ENCODE results near the gene SCEL.
"Not testable (repeated sequence)": the region's sequence is repeated elsewhere in the genome, so short reads cannot be mapped to it uniquely, and the experiment has no call there.

SCEL gene

GRCh38 chr13:77535448-77535847, at the start of gene SCEL:
Gene SCEL (plus strand): TSS chr13:77535706. CDS start chr13:77555876, 20,170 bp downstream.
- no peak for DNase-seq

GRCh38 chr13:77489566-77490337, 45.8 kb upstream of the SCEL start:
- no peak for DNase-seq

GRCh38 chr13:77492982-77493381, 42.5 kb upstream of the SCEL start:
- no peak for DNase-seq

GRCh38 chr13:77494226-77494625, 41.3 kb upstream of the SCEL start:
- no peak for DNase-seq

- DNase-seq, result no peak
These were observed 38.2 kb upstream of the SCEL start for GRCh38 chr13:77497350-77497749.

GRCh38 chr13:77497835-77498234, 37.7 kb upstream of the SCEL start:
- DNase-seq, result no peak

- no peak for DNase-seq
These were observed 33.3 kb upstream of the SCEL start for GRCh38 chr13:77502104-77502720.

GRCh38 chr13:77503398-77503797, 32.1 kb upstream of the SCEL start:
- no peak for DNase-seq

- DNase-seq, result no peak
These were observed 28.6 kb upstream of the SCEL start for GRCh38 chr13:77506874-77507273.

GRCh38 chr13:77507931-77508776, 27.4 kb upstream of the SCEL start:
- no peak for DNase-seq

GRCh38 chr13:77508959-77509620, 26.4 kb upstream of the SCEL start:
- DNase-seq, result no peak

- DNase-seq, result no peak
These were observed 25.4 kb upstream of the SCEL start for GRCh38 chr13:77510156-77510555.

GRCh38 chr13:77511552-77511951, 24.0 kb upstream of the SCEL start:
- no peak for DNase-seq

- no peak for DNase-seq
These were observed 21.7 kb upstream of the SCEL start for GRCh38 chr13:77513719-77514335.

GRCh38 chr13:77514336-77514726, 21.2 kb upstream of the SCEL start:
- no peak for DNase-seq

GRCh38 chr13:77515785-77516184, 19.7 kb upstream of the SCEL start:
- no peak for DNase-seq

- no peak for DNase-seq
These were observed 19.1 kb upstream of the SCEL start for GRCh38 chr13:77516342-77516789.

- no peak for DNase-seq
These were observed 17.2 kb upstream of the SCEL start for GRCh38 chr13:77518266-77518665.

GRCh38 chr13:77519396-77519795, 16.1 kb upstream of the SCEL start:
- not testable (repeated sequence) for DNase-seq

- DNase-seq, result no peak
These were observed 15.7 kb upstream of the SCEL start for GRCh38 chr13:77519808-77520207.

- no peak for DNase-seq
These were observed 14.3 kb upstream of the SCEL start for GRCh38 chr13:77521194-77521593.

- no peak for DNase-seq
These were observed 13.7 kb upstream of the SCEL start for GRCh38 chr13:77521595-77522367.

Measured in DMS 273 treated with DMSO at 0.1 percent for 48 hours (cell line).